ENCODE data around the gene B3GNT3. TPM values are rescaled to one million over a fixed set of nuclear protein-coding genes. Genes with fewer than 3 reads are reported as not detected.

The B3GNT3 gene
- total RNA-seq, 1 experiment from 2014 or later, result 39.5 TPM

DNA sequence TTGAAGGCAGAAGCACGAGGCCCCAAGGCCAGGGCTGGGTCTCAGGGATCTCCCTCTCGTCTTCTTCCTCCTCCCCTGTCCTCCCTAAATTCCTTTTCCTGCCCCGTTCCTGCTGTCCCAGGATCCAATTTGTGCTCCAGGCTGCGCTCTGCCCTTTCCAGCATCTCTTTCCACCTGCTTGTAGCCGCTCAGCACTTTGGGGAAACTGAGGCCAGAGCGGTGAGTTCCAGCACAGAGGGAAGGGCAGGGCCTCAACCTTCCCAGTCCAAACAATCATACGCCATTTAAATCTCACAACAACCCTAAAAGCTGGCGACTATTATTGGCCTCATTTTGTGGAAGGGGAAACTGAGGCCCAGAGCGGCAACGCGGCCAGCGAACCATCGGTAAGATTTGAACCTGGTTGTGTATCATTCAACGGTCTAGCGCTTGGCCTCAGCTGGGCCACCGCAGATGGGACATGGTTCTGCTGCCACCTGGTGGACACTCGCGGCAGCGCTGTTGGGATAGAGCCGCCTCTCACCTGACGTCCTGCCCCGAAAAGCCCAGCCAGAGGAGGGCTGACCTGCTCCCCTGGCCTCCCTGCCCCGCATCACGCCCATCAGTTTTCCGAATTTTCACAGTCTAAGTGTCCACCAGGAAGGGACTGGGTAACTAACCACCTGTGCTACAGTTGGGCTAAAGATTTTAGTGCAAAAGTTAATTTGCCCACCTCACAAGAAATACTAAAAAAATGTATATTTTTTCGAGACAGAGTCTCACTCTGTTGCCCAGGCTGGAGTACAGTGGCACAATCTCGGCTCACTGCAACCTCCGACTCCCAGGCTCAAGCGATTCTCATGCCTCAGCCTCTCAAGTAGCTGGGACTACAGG is 60.6 kb downstream of the B3GNT3 start:
- Histone ChIP-seq H2AFZ (ENCODE audit: low read length) (peak overlapping the region; percentile 65), H3K4me1 (ENCODE audit: insufficient read depth, low read length) (peaks cover 6% of the 10 kb centered on the region; the same call in 1 of the 2 replicates), H3F3A (ENCODE audit: low read length, unreplicated experiment) (no peaks in the 10 kb centered on the region), H3K4me2 (ENCODE audit: low read length) (peak overlapping the region; percentile 46), H3K9me3 (ENCODE audit: low read length) (no peaks in the 10 kb centered on the region), H3K27me3 (ENCODE audit: low read length) (no peaks in the 10 kb centered on the region), H3K36me3 (ENCODE audit: low read depth, low read length) (peaks cover 5% of the 10 kb centered on the region), H4K20me1 (ENCODE audit: low read length) (peaks cover 6% of the 10 kb centered on the region), H3K27ac (ENCODE audit: low read length) (no peak overlapping the region), H3K9me2 (replicated peaks; ENCODE audit: low read length) (no peaks in the 10 kb centered on the region), H3K4me3 (ENCODE audit: low read length) (no peak overlapping the region), H3K79me2 (ENCODE audit: low read length) (peaks cover 8% of the 10 kb centered on the region), H3K9ac (ENCODE audit: low read length) (no peak overlapping the region)
- ChIA-PET CTCF (interaction anchor here (0.6 to 1.1 kb wide), 3 partner anchors 25 to 113 kb away, joined by 3 to 14 read pairs (median 3); no protein-coding TSS in a partner anchor), POLR2A (ENCODE audit: unreplicated experiment) (no interaction called here)
- peak; percentile 52 for ATAC-seq
- TF ChIP-seq EZH2 (IDR thresholded peaks at IDR 0.05; ENCODE audit: low read length, unreplicated experiment), result no peak
- TF ChIP-seq, protein P1, sequence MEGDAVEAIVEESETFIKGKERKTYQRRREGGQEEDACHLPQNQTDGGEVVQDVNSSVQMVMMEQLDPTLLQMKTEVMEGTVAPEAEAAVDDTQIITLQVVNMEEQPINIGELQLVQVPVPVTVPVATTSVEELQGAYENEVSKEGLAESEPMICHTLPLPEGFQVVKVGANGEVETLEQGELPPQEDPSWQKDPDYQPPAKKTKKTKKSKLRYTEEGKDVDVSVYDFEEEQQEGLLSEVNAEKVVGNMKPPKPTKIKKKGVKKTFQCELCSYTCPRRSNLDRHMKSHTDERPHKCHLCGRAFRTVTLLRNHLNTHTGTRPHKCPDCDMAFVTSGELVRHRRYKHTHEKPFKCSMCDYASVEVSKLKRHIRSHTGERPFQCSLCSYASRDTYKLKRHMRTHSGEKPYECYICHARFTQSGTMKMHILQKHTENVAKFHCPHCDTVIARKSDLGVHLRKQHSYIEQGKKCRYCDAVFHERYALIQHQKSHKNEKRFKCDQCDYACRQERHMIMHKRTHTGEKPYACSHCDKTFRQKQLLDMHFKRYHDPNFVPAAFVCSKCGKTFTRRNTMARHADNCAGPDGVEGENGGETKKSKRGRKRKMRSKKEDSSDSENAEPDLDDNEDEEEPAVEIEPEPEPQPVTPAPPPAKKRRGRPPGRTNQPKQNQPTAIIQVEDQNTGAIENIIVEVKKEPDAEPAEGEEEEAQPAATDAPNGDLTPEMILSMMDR (conservative IDR thresholded peaks at IDR 0.05; ENCODE audit: low read depth, low read length), result peak; percentile 95
- BruUV-seq (replicated peaks), result no TSS peak
- DNase-seq, result peak; percentile 91
- intact Hi-C loops (cut with micrococcal nuclease), result loop anchor here (1.0 to 5.0 kb wide), 3 partner anchors 24 to 78 kb away; partner anchors contain the start of gene B3GNT3

DNA sequence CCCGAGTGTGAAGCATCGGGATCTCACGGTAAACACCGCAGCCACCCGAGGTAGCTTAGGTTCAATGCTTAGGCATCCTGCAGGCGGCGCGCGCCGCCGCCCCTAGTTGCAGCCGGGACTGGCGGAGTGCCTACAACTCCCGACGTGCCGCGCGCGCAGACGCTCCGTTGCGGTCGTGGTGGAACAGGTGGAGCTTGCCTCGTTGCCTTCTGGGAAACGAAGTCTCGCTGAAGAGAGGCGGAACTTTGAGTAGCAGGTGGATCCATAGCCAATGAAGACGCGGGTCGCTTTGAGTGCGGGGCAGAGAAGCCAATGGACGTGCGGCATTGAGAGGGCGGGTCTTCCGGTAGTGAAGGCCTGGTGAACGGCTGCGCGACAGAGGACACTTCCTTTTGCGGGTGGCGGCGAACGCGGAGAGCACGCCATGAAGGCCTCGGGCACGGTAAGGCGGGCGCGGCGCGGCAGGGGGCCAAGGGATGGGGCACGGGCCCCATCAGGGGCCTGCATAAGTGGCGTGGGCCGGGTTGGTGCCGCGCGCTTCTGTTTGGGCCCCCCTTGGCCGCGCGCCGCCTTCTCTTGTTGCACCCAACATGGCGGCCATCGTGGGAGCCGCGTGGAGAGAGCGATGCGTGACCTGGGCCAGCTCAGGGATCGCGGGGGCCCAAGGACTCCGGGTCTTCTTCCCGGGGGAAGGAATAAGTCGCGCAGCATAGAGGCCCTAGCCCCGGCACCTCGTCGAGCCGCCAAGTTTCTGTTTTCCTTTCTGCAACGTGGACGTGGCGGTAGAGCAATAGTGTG is 64.8 kb downstream of the B3GNT3 start, which contains the start of gene RPL18A:
TSS of gene RPL18A (plus strand) at position 378 of the 798 bp plus-strand sequence. CDS start at position 425, 47 bp downstream.
- H3K4me3 ChIP-seq (ENCODE audit: low read length), result peak within 1 kb of the TSS; percentile 87
- no peaks in the 10 kb centered on the region for H3K9me3 ChIP-seq (ENCODE audit: low read length)
- TF ChIP-seq EZH2phosphoT487 (IDR thresholded peaks at IDR 0.05; ENCODE audit: borderline replicate concordance, low read length) (no peak), EZH2 (IDR thresholded peaks at IDR 0.05; ENCODE audit: low read length, unreplicated experiment) (no peak)
- TF ChIP-seq, protein P1 (conservative IDR thresholded peaks at IDR 0.05; ENCODE audit: low read depth, low read length), result peak; percentile 85
- CTCF ChIA-PET, result interaction anchor here (0.6 to 1.4 kb wide), 25 partner anchors 10 to 431 kb away, joined by 3 to 33 read pairs (median 7); partner anchors contain the start of genes B3GNT3, CCDC124 and SLC5A5
- intact Hi-C loops (cut with micrococcal nuclease), result loop anchor here (2.0 to 5.0 kb wide), 3 partner anchors 62 to 82 kb away; partner anchors contain the start of genes B3GNT3 and CCDC124
- BruUV-seq (replicated peaks), result no TSS peak
- peaks cover 30% of the 10 kb centered on the region for H3K79me2 ChIP-seq (ENCODE audit: low read length)
- peaks cover 16% of the 10 kb centered on the region for H3K4me1 ChIP-seq (ENCODE audit: insufficient read depth, low read length)
- peaks cover 29% of the 10 kb centered on the region for H3F3A ChIP-seq (ENCODE audit: low read length, unreplicated experiment)
- peak within 1 kb of the TSS; percentile 43 for H3K27ac ChIP-seq (ENCODE audit: low read length)
- peak; percentile 99 for DNase-seq
- peaks cover 47% of the 10 kb centered on the region for H3K36me3 ChIP-seq (ENCODE audit: low read depth, low read length)
- ATAC-seq, result peak; percentile 95
- POLR2A ChIA-PET (ENCODE audit: unreplicated experiment), result interaction anchor here (0.5 to 1.1 kb wide), 14 partner anchors 8 to 1845 kb away, joined by 3 to 17 read pairs (median 4); partner anchors contain the start of genes CCDC124 and JUND
- peaks cover 48% of the 10 kb centered on the region for H4K20me1 ChIP-seq (ENCODE audit: low read length)
- H3K27me3 ChIP-seq (ENCODE audit: low read length), result no peaks in the 10 kb centered on the region
- H2AFZ ChIP-seq (ENCODE audit: low read length), result peak within 1 kb of the TSS; percentile 95
- peak within 1 kb of the TSS; percentile 100 for H3K4me2 ChIP-seq (ENCODE audit: low read length)
- H3K9me2 ChIP-seq (replicated peaks; ENCODE audit: low read length), result no peaks in the 10 kb centered on the region
- peak within 1 kb of the TSS; percentile 98 for H3K9ac ChIP-seq (ENCODE audit: low read length)
